ENCODE data around the gene MNAT1.
"Not testable (repeated sequence)": the region's sequence is repeated elsewhere in the genome, so short reads cannot be mapped to it uniquely, and the experiment has no call there.

MNAT1 gene

GRCh38 chr14:60723907-60724618 is 10.5 kb upstream of the MNAT1 start, which contains the start of gene SIX4 (continued):
- TF ChIP-seq ZNF169 (tag by site-specific recombination; IDR thresholded peaks at IDR 0.05), result no peak
- no peak for TF ChIP-seq ZNF514 (tag by site-specific recombination; IDR thresholded peaks at IDR 0.05)
- TF ChIP-seq ZNF202 (tag by site-specific recombination; IDR thresholded peaks at IDR 0.05; ENCODE audit: borderline replicate concordance), result no peak
- no peak for TF ChIP-seq ZNF239 (tag by site-specific recombination; IDR thresholded peaks at IDR 0.05)
- TF ChIP-seq BCL11A (tag by site-specific recombination; IDR thresholded peaks at IDR 0.05; ENCODE audit: low read depth), result no peak
- TF ChIP-seq ZNF133 (tag by site-specific recombination; IDR thresholded peaks at IDR 0.05), result no peak
- no peak for TF ChIP-seq ZNF140 (tag by site-specific recombination; IDR thresholded peaks at IDR 0.05)
- TF ChIP-seq, protein P1, sequence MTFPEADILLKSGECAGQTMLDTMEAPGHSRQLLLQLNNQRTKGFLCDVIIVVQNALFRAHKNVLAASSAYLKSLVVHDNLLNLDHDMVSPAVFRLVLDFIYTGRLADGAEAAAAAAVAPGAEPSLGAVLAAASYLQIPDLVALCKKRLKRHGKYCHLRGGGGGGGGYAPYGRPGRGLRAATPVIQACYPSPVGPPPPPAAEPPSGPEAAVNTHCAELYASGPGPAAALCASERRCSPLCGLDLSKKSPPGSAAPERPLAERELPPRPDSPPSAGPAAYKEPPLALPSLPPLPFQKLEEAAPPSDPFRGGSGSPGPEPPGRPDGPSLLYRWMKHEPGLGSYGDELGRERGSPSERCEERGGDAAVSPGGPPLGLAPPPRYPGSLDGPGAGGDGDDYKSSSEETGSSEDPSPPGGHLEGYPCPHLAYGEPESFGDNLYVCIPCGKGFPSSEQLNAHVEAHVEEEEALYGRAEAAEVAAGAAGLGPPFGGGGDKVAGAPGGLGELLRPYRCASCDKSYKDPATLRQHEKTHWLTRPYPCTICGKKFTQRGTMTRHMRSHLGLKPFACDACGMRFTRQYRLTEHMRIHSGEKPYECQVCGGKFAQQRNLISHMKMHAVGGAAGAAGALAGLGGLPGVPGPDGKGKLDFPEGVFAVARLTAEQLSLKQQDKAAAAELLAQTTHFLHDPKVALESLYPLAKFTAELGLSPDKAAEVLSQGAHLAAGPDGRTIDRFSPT (tag by site-specific recombination; IDR thresholded peaks at IDR 0.05), result no peak
- TF ChIP-seq ZBTB11 (tag by site-specific recombination; conservative IDR thresholded peaks at IDR 0.05; ENCODE audit: low read depth), result peak; percentile 49
- TF ChIP-seq, protein P2, sequence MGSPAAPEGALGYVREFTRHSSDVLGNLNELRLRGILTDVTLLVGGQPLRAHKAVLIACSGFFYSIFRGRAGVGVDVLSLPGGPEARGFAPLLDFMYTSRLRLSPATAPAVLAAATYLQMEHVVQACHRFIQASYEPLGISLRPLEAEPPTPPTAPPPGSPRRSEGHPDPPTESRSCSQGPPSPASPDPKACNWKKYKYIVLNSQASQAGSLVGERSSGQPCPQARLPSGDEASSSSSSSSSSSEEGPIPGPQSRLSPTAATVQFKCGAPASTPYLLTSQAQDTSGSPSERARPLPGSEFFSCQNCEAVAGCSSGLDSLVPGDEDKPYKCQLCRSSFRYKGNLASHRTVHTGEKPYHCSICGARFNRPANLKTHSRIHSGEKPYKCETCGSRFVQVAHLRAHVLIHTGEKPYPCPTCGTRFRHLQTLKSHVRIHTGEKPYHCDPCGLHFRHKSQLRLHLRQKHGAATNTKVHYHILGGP (tag by site-specific recombination; IDR thresholded peaks at IDR 0.05), result no peak
- no peak for TF ChIP-seq GLI4 (tag by site-specific recombination; IDR thresholded peaks at IDR 0.05)

GRCh38 chr14:60731291-60731690 is 3.3 kb upstream of the MNAT1 start:
- H3K36me3 ChIP-seq (ENCODE audit: control insufficient read depth in 2 of 2, insufficient read depth in 1 of 2, low read length in 2 of 2); H3K9me3 ChIP-seq (ENCODE audit: control insufficient read depth, insufficient read depth, low read depth, low read length); H3K27ac ChIP-seq (ENCODE audit: extremely low read depth, low read depth, low read length); H3K4me1 ChIP-seq (ENCODE audit: control insufficient read depth, insufficient read depth, low read length); H3K4me3 ChIP-seq (ENCODE audit: low read depth, low read length); POLR2A ChIA-PET; CTCF ChIA-PET: not testable (repeated sequence)
- TF ChIP-seq ZNF146 (tag by site-specific recombination; IDR thresholded peaks at IDR 0.05) (peak; percentile 97), ZNF280D (tag by site-specific recombination; IDR thresholded peaks at IDR 0.05) (peak; percentile 85; the same call in 1 of the 2 replicates)
- TF ChIP-seq, protein P3, sequence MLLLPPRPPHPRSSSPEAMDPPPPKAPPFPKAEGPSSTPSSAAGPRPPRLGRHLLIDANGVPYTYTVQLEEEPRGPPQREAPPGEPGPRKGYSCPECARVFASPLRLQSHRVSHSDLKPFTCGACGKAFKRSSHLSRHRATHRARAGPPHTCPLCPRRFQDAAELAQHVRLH (tag by site-specific recombination; IDR thresholded peaks at IDR 0.05), result peak; percentile 87

Measured in HEK293 (cell line).